DMS153 treated with DMSO at 0.1 percent for 48 hours (cell line): ENCODE measurements around the gene CDCP1.
"Not testable (repeated sequence)": the region's sequence is repeated elsewhere in the genome, so short reads cannot be mapped to it uniquely, and the experiment has no call there.

Source experiments
- DNase-seq: peaks from one replicate; lab custom pipeline; 2025; ENCODE audit not compliant: unreplicated experiment; lab: John Stamatoyannopoulos, UW

Gene CDCP1

GRCh38 chr3:45088543-45089358 lies 57.4 kb downstream of the CDCP1 start:
- DNase-seq, result no peak

GRCh38 chr3:45087155-45087554 lies 59.0 kb downstream of the CDCP1 start:
- no peak for DNase-seq

DNA sequence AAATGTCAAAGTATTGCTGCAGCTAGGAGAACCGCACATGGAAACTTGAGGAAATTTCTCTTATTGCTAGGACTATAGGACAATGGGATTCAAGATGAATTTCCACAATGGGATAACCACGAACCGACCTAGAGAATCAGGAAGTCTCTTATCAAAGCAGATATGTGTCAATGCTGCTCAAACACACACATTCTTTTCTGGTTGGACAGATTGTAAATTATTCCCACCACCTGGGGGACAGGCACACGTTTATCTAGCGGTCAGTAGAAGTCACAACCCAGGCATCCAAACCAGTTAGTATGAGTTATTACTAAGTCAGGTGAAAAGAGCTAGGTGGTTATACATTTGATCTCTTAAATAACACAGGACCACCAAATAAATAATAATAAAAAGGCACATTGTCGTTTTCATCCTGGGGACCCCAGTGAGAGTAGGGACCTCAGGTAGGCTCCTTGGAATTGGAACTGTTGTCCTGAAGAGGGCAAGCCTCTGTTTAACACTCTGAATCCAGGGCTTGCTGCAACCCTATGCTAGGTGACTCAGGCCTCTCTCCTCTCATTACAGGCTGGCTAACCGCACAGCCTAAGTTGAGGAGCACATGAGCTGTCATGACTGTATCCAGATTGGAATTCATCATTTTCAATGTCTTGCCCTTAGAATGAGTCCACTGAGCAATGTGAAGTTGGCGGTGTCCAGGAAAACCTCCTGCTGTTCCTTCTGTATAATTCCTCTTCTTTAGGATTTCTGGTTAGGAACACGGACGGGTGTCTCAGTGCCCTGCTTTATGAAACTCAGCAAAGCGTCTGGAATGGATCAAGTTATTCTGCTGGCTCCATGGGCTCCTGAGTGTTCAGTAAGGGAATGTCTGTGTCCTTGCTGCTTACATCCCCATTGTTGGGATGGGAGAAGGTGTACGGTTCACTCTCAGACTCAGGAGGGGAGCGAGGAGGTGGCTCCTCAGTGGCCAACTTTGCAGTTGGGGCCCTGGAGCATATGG lies 61.1 kb downstream of the CDCP1 start:
- DNase-seq, result no peak

DNA sequence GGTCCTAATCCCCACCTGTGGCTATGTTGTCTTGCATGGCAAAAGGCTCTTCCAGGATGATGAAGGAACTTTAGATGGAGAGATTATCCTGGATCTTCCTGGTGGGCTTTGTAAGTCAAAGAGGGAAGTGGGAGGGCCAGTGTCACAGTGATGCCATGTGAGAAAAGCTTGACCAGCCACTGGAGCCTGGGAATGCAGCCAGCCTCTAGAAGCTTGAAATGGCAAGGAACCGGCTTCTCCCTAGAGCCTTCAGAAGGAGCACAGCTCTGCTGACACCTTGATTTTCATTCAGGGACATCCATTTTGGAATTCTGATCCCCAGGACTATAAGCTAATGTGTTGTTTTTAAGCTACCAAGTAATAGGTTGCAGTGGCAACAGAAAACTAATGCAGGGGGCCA lies 61.8 kb downstream of the CDCP1 start:
- no peak for DNase-seq

DNA sequence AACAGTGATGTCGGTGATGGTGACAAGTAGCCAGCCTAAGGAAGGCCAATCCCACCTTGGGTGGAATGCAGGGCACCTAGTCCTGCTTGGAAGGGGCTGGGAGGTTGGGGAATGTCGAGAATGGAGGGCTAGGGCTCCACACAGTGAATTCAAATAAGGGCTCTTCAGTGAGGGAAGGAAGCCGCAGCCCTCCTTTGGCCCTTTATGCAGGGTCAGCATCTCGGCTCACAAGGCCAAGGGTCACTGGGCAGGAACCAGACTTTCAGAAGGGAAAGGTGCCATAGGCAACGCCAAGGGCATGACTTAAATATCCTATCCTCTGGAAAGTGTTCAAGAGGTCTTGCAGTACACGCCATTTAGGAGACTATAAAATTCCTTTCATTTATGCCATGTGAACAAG lies 63.2 kb downstream of the CDCP1 start:
- DNase-seq, result no peak

GRCh38 chr3:45082142-45082538 lies 64.0 kb downstream of the CDCP1 start:
- no peak for DNase-seq

DNA sequence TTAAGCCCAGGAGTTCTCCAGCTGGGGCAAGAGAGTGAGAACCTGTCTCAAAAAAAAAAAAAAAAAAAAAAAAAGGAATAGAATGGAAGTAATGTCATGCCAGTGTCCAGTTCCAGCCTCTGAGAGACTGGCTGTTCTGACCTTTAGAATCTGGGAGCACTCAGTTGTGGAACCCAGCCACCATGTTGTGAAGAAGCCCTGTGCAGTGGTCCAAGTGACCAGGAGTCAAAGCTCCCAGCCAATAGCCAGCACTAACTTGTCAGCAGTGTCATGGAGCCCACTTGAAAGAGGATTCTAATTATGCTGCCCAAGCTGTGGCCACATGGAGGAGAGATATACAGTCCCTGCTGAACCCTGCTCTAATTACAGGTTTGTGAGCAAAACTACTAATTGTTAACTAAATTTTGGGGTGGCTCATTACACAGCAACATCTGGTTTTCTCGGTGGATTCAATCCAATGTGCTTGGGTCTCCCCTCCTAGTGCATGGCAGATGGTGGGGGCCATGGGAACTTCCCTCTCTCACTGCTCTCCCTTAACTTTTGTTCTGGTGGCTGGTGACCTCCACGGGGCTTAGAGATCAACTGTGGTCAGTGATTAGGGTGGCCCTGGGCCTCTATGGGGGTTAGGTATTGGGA lies 64.6 kb downstream of the CDCP1 start:
- no peak for DNase-seq

GRCh38 chr3:45080824-45081223 lies 65.4 kb downstream of the CDCP1 start:
- no peak for DNase-seq

DNA sequence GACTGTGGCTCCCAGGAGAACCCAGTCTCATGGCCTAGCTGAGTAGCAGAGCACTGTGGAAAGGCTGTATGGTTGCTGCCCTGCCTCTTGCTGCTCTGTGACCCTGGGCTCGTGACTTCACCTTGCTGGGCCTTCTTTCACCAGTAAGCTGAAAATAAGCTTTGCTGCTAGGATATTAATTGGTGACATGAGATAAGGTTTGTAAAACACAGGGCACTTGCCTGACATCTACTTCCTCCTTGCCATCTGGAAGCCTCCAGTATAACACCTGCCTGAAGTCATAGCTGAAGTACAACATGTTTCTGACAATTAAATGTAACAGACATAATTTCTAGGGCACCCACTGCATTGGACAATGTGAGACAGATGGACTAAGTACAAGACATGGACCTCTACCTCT lies 66.5 kb downstream of the CDCP1 start:
- DNase-seq, result no peak

DNA sequence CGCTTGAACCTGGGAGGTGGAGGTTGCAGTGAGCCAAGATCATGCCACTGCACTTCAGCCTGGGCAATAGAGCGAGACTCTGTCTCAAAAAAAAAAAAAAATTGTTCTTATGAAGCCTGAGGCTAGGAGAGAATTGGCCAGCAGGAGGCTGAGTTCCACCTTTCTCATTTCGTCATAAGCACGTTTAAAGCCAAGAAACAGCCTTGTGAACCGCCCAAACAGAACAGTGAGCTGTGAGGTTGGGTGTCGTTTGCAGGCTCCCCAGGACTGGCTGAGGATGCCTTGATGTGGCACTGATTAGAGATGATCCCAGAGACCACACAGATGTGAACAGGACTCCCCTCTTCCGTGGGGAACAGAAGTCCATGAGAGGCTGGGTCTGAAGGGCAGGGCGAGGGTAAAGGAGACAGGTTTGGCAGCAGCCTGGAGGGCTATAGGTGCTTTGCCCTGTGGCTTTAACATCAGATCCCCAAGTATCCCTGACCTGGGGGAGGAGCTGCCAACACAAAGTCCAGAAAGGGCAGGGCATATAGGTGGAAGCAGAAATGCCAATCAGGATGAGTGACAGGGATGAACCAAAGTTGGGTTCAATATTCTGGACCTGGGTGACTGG lies 67.2 kb downstream of the CDCP1 start:
- no peak for DNase-seq

DNA sequence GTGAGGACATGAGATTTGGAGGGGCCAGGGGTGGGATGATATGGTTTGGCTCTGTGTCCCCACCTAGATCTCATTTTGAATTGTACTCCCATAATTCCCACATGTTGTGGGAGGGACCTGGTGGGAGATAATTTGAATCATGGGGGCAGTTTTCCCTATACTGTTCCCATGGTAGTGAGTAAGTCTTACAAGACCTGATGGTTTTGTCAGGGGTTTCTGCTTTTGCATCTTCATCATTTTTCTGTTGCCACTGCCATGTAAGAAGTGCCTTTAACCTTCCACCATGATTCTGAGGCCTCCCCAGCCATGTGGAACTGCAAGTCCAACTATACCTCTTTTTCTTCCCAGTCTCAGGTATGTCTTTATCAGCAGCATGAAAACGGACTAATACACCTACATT lies 67.9 kb downstream of the CDCP1 start:
- DNase-seq, result not testable (repeated sequence)

DNA sequence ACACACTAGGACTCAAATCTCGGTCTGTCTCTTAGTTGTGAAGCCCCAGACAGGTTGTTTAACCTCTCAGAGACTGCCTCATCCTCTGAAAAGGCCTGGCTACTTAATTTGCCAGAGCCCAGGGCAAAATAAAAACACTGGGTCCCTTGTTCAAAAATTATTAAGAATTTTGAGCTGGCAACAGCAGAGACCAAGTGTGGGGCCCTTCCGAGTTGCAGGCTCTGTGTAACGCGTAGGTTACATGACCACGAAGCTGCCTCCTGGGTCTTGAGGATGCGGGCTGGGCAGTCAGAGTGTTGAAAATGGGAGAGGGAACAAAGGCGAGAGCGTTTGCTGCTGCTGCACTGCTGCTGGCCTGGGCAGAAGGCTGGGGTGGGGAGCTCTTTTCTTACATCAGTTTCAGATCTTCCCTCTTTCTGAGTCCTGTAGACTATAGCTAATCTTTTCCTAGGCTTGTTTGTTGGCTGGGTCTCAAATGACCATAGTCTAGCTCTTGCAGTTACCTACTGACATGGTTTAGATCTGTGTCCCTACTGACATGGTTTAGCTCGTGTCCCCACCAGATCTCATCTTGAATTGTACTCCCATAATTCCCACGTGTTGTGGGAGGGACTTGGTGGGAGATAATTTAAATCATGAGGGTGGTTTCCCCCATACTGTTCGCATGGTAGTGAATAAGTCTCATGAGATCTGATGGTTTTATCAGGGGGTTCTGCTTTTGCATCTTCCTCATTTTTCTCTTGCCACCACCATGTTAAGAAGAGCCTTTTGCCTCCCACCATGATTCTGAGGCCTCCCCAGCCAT lies 70.2 kb downstream of the CDCP1 start:
- no peak for DNase-seq

GRCh38 chr3:45071075-45071474 lies 75.1 kb downstream of the CDCP1 start:
- no peak for DNase-seq

- no peak for DNase-seq
Measured at GRCh38 chr3:45067941-45068340, 78.2 kb downstream of the CDCP1 start.

DNA sequence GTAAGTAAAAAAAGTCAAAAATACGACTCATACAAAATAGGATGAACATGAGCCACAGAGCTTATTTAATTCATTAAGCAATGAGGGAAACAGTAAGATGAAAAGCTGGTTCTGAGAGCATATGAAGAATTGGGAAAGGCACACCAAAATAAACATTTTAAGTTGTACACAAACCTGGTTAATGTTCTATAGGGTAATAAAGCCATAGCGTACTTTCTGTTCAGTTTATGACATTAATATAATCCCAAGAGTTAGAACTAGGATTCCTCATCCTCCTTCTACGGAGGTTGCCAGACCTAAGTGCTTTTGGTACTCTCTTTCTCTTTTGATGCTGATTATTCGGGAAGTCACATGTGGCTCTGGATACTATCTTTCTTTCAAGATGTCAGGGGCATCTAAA lies 78.7 kb downstream of the CDCP1 start:
- no peak for DNase-seq

GRCh38 chr3:45066109-45066801 lies 79.9 kb downstream of the CDCP1 start:
- no peak for DNase-seq

GRCh38 chr3:45065373-45065720 lies 80.8 kb downstream of the CDCP1 start:
- no peak for DNase-seq

- no peak for DNase-seq
Measured at GRCh38 chr3:45064512-45065372, 81.4 kb downstream of the CDCP1 start.

DNA sequence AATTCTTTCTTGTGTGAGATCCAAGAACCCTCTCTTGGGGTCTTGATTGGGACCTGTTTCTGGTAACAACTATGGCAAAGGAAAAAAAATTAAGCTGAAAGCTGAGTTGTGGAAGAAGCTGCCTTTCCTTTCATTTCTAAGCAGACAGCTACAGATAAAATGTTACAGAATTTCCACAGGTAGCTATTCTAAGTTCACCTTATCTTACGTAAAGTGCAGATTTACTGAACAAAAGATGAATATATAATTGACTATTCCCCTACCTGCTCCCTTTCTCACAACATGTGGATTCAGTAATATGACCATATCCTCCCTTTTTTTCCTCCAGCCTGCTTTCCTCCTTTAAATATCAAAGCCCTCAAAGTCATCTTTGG lies 83.5 kb downstream of the CDCP1 start:
- DNase-seq, result no peak
